GM12878 (cell line): ENCODE results near the gene EIF2D. TPM values are rescaled to one million over a fixed set of nuclear protein-coding genes. Genes with fewer than 3 reads are reported as not detected.
A peak's percentile ranks its signal among the peaks of the same experiment; 100 is the strongest.

Source experiments
- BCLAF1 ChIP-seq: fragments of 450-650 bp; IDR thresholded peaks from 2 replicates; pipeline ENCODE4 v1.6.1; 2017; ENCODE audit warnings: antibody characterized with exemption, mild to moderate bottlenecking, moderate library complexity
- BMI1 ChIP-seq: fragments of 450-650 bp; IDR thresholded peaks from 2 replicates; pipeline ENCODE4 v1.6.1; 2016; ENCODE audit warnings: mild to moderate bottlenecking, moderate library complexity, borderline replicate concordance
- CREM ChIP-seq: IDR thresholded peaks from 2 replicates; pipeline ENCODE4 v1.6.1; 2014; ENCODE audit warnings: antibody characterized with exemption, low read depth
- HCFC1 ChIP-seq: fragments of 150-350 bp; IDR thresholded peaks from 2 replicates; pipeline ENCODE4 v1.6.1; 2014; ENCODE audit warnings: low read length
- MTA2 ChIP-seq: fragments of 450-650 bp; IDR thresholded peaks from 2 replicates; pipeline ENCODE4 v1.6.1; 2016; ENCODE audit warnings: low read depth, mild to moderate bottlenecking, moderate library complexity
- MXI1 ChIP-seq: fragments of 150-350 bp; IDR thresholded peaks from 2 replicates; pipeline ENCODE4 v1.6.1; 2011; ENCODE audit warnings: low read depth, mild to moderate bottlenecking, inconsistent platforms, low read length, improper control_type of control experiment
- NR2C1 ChIP-seq: fragments of 450-650 bp; IDR thresholded peaks from 2 replicates; pipeline ENCODE4 v1.6.1; 2017; ENCODE audit warnings: antibody characterized with exemption, mild to moderate bottlenecking, moderate library complexity
- NRF1 ChIP-seq: conservative IDR thresholded peaks from 2 replicates; pipeline ENCODE4 v1.6.1; 2011; ENCODE audit warnings: mild to moderate bottlenecking, low read depth, low read length, improper control_type of control experiment
- POLR2A ChIP-seq: IDR thresholded peaks from 2 replicates; pipeline ENCODE4 v1.6.1; 2011; ENCODE audit warnings: low read depth, mild to moderate bottlenecking, low read length
- RAD21 ChIP-seq: IDR thresholded peaks from 2 replicates; pipeline ENCODE4 v1.6.1; 2011; ENCODE audit warnings: mild to moderate bottlenecking, low read depth, low read length, moderate library complexity; ENCODE audit not compliant: insufficient read depth
- REST ChIP-seq: IDR thresholded peaks from 2 replicates; pipeline ENCODE4 v1.6.1; 2012; ENCODE audit warnings: mild to moderate bottlenecking, low read depth, low read length
- SIX5 ChIP-seq: IDR thresholded peaks from 2 replicates; pipeline ENCODE4 v1.6.1; 2011; ENCODE audit warnings: mild to moderate bottlenecking, low read depth, low read length, moderate library complexity; ENCODE audit not compliant: severe bottlenecking
- YY1 ChIP-seq: IDR thresholded peaks from 2 replicates; pipeline ENCODE4 v1.6.1; 2011; ENCODE audit warnings: low read depth, mild to moderate bottlenecking, low read length
- ZBTB4 ChIP-seq: fragments of 450-650 bp; formaldehyde crosslinking; IDR thresholded peaks from 2 replicates; pipeline ENCODE4 v1.4.0; 2022; ENCODE audit warnings: mild to moderate bottlenecking, moderate library complexity
- ZNF687 ChIP-seq: fragments of 450-650 bp; IDR thresholded peaks from 2 replicates; pipeline ENCODE4 v1.6.1; 2017; ENCODE audit warnings: mild to moderate bottlenecking, moderate library complexity
- ZSCAN29 ChIP-seq: fragments of 450-650 bp; IDR thresholded peaks from 2 replicates; pipeline ENCODE4 v1.6.1; 2017; ENCODE audit warnings: mild to moderate bottlenecking, moderate library complexity
- polyA plus RNA-seq, 11 experiments: library from polyadenylated mRNA; depleted of rRNA in 4 of 11; unstranded in 6 of 11; stranded (reverse) in 5 of 11; fragments of >200 nt; fragmentation: Nextera tagmentation in 4 of 11; fragmentation: Illumina TruSeq in 1 of 11; extraction: Ambion mirVana in 4 of 11; extraction: Trizol in 1 of 11; gene quantifications; 1 replicate in 1 of 11; 2 replicates in 10 of 11; pipeline versions ENCODE4 v1.2.1 to v1.2.3, GENCODE V29; 2011 to 2016; ENCODE audit warnings: inconsistent platforms in 2 of 11, missing spikeins in 2 of 11, low read depth in 1 of 11
- total RNA-seq, 4 experiments: library from RNA; depleted of rRNA in 3 of 4; stranded (reverse); fragments of >200 nt in 3 of 4; fragmentation: Illumina TruSeq in 1 of 4; extraction: Trizol in 1 of 4; gene quantifications; 2 replicates each; pipeline versions ENCODE4 v1.2.1 to v1.2.3, GENCODE V29; 2013 to 2021

The EIF2D gene
- total and polyA plus RNA-seq, 10 of the 15 experiments (the other 5 are each of a cell fraction or from before 2014, with no cell fraction given): 65.2 to 133 (median 79.0) TPM

- peak; percentile 51; the same call in 1 of the 2 replicates for TF ChIP-seq ZSCAN29
- peak; percentile 100 for TF ChIP-seq POLR2A
- TF ChIP-seq REST: peak; percentile 60; the same call in 1 of the 2 replicates
- TF ChIP-seq CREM: peak; percentile 48; the same call in 1 of the 2 replicates
- TF ChIP-seq HCFC1: peak; percentile 91
- no peak for TF ChIP-seq BCLAF1
- no peak for TF ChIP-seq ZBTB4 (CRISPR knock-in tag)
- TF ChIP-seq SIX5: peak; percentile 74
- peak; percentile 86 for TF ChIP-seq NRF1
- TF ChIP-seq YY1: peak; percentile 100
- TF ChIP-seq MXI1: peak; percentile 95
- TF ChIP-seq RAD21: peak; percentile 59
- no peak for TF ChIP-seq BMI1
- TF ChIP-seq ZNF687: peak; percentile 78
- TF ChIP-seq MTA2: no peak
- TF ChIP-seq NR2C1: peak; percentile 73
These were observed at the start of gene EIF2D (continued) for GRCh38 chr1:206612129-206612876.
